CD1c-positive myeloid dendritic cell (primary cell): ENCODE data around the gene SMOC2.
"Not testable (repeated sequence)": the region's sequence is repeated elsewhere in the genome, so short reads cannot be mapped to it uniquely, and the experiment has no call there.

ENCODE experiments used
- DNase-seq: peaks from one replicate; pipeline ENCODE4 v3.0.0-alpha.2; 2016; ENCODE audit errors: extremely low spot score

SMOC2 gene

DNA sequence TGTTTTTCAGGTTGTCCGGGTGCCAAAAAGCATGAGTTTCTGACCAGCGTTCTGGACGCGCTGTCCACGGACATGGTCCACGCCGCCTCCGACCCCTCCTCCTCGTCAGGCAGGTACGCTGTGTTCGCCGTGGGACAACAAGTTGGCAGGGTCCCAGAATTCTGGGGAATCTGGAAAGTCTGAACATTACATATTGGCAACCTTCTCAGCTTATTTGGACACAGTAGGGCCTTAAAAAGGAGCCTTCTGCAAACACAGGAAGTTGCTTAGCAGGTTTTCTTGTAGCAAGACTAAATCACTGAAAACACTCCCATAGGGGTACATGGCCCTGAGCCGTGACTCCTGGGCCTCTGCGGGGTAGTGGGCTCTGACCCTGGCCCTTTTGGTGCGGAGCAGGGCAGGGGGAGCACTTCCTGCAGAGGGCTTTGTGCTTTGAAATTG is 209.7 kb downstream of the SMOC2 start:
- no peak for DNase-seq

DNA sequence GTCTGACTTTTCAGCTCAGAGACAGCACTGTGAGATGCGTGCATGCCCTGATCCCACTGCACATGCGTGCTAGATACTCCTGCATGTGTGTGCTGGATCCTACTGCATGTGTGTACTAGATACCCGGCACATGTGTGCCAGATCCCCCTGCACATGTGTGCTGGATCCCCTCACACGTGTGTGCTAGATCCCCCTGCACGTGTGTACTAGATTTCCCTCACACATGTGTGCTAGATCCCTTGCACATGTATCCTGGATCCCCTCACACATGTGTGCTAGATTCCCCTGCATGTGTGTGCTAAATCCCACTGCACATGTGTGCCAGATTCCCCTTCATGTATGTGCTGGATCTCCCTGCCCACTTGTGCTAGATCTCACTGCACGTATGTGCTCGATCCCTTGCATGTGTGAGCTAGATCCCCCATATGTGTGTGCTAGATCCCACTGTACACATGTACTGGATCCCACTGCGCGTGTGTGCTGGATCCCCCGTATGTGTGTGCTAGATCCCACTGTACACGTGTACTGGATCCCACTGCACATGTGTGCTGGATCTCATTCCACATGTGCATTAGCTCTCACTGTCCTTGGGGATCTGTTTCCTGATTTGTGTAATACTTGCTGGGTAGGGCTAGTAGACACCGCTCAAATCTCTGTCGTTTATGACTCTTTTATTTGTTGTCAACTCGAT is 214.6 kb downstream of the SMOC2 start:
- no peak for DNase-seq

DNA sequence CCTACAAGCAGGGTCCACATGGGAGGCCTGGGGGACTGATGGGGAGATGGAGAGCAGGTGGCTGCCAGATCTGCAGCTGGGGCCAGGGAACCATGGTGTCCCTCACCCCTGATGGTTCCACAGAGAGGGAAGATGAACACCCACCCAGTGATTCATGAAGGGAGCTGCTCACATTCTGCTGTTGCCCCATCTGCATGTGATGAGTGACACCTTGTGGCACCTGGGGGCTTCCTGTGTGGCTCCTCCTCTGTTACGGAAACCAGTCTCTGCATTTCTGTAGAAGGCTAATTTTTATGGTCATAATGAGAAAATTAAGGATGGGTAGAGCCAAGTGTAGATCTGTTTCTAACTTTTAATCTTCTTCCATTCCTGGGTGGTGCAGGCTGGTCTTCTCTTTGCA is 217.1 kb downstream of the SMOC2 start:
- no peak for DNase-seq

DNA sequence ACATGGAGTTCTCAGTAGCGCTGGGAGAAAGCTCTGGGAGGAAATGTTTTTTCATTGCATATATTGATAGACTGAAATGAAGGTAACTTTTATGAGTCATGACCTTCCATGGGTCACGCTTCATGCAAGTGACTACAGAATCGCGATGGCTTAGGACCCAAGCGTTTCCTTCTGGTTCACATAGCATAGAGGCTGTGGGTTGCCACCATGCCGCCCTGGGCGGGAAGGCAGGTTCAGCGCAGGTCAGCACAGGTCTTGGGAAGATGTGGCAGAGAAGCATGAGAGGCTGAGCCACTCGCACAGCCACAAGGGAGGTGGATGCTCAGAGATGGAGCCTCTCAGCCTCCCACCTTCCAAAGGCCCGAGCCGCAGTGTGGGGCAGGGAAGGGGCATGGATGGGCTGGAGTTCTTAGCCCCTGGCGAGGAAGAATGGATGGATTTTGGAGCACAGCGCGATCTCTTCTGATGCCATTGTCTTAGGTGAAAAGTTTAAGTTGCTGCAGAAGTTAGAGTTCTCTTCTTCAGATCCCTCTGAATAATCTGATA is 219.5 kb downstream of the SMOC2 start:
- DNase-seq, result no peak

DNA sequence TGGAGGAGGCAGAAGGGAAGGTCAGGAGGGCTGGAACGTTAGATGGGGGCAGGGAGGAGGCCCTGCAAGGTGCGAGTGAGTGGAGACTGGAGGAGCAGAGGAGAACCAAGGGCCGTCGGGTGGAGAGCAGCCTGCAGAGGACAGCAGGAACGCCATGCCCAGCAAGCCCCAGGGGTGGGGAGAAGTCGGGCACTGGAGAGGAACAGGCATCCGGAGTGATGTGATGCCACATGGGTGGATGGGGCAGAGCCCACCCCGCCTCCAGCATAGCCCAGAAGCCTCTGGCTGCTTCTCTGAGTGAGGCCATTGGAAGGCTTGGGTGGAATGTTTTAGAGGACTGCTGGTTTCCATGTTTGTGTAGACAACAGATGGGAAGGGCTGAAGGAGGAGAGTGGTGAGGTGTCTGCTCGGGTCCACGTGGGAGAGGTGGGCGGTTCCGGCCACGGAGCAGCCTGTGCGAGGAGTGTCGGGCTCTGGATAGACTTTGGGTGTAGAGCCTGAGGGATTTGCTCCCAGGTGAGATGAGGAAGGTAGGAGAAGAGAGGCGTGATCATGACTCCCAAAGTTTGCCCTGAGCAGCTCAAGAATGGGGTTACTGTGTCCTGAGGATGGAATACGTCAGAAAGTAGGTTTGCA is 221.4 kb downstream of the SMOC2 start:
- DNase-seq, result no peak

DNA sequence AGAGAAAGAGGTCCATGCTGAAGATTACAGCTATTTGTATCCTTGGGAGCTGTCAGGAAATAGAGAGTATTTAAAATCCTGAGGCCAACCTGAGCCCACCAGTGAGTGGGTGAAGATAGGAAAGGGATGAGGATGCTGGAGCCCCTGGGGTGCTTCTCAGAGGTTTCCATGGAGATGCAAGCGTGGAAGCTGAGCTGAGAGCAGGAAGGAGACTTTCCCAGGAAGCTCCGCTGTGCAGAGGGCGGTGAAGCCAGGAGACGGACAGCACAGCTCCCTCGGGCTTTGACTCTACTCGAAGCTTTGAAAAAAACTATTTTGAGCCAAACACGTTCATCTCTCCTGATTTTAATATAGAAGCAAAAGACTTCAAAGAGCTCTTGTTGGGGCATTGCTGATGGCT is 222.1 kb downstream of the SMOC2 start:
- no peak for DNase-seq

DNA sequence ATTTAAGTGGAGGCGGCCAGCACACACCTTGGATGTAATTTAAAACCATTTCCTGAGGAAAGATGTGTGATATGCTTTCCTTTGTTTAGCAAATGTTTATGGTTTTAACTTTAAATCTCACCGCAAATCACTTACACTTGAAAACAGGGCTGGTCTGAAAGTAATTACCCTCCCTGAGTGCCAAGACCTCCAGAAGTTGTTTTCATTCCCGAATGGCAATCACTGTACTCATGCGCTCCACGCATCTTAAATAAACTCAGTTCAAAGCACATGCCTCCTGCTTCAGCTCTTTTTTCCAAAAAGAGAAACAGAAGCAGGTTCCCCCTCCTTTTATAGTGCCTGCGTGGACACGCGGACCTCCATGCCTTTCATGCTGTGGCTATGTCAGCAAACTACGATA is 224.0 kb downstream of the SMOC2 start:
- DNase-seq, result no peak

DNA sequence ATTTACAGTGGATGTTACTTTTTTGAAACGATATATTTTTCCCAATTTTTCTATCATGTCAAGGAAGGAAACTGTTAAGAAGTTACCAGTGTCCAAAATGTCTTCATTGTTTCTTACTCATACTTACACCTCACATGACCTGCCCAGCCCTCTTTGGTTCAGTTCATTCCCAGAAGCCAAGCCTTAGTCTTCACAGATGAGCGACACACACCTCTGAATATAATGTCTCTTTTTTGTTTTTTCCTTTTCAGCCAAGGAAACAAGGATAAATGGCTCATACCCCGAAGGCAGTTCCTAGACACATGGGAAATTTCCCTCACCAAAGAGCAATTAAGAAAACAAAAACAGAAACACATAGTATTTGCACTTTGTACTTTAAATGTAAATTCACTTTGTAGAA is 225.2 kb downstream of the SMOC2 start:
- no peak for DNase-seq

DNA sequence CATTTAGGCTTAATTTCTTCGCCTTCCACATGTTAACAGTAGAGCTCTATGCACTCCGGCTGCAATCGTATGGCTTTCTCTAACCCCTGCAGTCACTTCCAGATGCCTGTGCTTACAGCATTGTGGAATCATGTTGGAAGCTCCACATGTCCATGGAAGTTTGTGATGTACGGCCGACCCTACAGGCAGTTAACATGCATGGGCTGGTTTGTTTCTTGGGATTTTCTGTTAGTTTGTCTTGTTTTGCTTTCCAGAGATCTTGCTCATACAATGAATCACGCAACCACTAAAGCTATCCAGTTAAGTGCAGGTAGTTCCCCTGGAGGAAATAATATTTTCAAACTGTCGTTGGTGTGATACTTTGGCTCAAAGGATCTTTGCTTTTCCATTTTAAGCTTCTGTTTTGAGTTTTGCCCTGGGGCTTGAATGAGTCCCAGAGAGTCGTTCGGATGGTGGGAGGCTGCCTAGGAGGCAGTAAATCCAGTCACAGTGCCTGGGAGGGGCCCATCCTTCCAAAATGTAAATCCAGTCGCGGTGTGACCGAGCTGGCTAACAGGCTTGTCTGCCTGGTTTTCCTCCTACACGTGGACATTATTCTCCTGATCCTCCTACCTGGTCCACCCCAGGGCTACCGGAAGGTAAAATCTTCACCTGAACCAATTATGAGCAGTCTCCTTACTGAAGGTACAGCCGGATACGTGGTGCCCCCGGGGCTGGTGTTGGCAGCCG is 225.9 kb downstream of the SMOC2 start:
- no peak for DNase-seq

DNA sequence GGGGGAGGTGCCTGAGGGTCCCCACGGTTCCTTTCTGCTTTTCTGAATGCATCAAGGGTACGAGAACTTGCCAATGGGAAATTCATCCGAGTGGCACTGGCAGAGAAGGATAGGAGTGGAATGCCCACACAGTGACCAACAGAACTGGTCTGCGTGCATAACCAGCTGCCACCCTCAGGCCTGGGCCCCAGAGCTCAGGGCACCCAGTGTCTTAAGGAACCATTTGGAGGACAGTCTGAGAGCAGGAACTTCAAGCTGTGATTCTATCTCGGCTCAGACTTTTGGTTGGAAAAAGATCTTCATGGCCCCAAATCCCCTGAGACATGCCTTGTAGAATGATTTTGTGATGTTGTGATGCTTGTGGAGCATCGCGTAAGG is 226.4 kb downstream of the SMOC2 start:
- DNase-seq, result no peak

DNA sequence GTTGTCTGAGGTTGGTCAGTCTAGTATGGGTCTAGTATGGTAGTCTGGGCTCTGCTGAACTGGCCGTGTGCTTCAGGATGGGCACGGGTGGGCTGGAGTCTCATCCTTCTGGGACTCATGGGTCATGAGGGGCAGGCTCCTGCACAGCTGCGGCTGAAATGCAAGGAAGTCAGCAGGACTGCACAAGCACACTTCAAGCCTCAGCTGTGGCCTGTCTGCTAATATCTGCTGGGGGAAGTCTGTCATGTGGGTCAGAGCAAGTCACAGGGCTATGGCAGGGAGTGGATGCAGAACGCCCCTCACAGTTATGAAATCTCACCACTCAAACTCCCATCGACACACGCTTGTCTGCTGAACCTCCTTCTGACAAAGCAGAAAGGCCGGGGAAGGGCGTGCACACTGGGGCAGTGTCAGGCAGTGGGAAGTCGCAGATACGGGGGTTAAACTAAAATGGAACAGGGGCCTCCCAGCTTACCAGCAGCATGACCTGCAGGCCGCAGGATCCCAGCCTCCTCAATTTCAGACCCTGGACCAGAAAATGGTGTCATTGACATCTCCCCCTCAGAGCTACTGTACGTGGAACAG is 229.5 kb downstream of the SMOC2 start:
- DNase-seq, result no peak

DNA sequence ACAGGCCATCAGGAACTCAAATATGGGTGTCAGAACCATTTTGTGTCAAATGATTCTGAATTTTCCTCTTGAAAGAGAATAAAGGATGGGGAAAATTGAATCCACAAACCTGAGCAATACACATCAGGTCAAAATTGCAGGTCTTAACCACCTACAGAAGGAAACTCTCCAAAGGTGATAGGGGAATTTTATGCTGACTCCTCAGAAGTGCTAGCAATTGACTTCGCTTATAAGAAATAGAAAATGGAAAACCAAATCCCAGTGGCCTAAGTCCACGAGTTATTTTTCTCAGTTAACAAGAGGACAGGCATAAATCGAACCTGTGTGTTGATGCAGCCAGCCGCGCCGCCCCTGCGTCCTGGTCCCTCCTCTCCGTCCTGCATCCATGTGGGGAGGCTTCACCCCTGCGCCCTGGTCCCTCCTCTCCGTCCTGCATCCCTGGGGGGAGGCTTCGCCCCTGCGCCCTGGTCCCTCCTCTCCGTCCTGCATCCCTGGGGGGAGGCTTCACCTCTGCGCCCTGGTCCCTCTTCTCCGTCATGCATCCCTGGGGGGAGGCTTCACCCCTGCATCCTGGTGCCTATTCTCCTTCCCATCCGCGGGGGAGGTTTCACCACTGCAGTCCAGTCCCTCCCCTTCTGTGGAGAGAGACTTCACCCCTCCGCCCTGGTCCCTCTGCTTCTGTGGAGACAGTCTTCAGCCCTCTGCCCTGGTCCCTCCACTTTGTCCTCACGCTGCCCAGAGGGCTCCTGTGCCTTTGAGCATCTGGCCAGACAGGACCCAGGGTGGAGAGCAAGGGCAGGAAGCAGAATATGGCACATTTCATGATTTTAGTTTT is 230.3 kb downstream of the SMOC2 start:
- DNase-seq, result no peak

DNA sequence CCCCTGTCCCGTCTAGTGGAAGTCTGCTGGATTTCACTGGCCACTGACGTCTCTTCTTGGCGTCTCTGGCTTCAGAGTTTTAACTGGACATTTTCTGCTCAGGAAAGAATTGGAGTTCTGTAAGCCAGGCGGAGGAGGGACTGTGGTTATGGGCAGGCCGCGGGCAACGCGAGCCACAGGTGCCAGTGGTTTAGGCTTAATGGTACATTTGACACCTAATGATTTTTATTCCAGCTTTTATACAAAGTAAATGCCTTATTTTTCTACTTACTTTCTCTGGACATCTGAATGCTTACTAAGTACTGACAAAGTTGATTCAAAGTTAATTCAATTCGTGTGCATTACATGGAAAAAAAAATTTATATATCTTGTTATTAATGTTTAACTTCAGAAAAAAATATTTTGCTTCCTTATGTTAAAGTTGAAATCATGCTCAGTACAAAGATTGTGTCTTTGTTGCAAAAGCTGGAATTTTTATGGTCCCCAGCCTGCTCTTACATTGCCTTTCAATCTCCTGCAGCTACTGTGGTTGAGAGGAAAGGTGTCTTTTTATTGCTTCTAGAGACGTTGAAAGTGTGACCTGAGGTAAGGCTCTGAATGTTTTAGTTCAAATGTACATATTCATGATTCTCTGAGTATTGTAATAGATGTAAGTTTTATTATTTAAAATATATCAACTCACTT is 231.0 kb downstream of the SMOC2 start:
- DNase-seq, result no peak

DNA sequence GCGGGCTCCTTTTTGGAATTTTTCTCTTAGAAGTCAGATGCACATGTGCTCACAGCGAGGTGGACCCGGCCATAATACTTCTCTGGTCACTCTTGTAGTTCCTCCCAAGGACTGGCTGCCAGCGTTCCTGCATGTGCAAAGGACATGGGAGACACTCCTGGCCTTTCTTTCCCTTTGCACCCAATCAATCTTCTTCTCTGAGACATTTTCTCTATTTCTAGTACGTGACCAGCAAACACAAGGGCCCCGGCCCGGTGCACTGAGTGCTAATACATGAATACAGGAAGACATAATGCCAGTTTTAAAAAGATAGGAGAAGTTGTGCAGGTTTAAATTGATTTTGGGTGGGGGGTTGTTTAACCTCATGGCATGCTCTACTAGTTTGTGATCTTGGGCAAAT is 233.6 kb downstream of the SMOC2 start:
- DNase-seq, result no peak

DNA sequence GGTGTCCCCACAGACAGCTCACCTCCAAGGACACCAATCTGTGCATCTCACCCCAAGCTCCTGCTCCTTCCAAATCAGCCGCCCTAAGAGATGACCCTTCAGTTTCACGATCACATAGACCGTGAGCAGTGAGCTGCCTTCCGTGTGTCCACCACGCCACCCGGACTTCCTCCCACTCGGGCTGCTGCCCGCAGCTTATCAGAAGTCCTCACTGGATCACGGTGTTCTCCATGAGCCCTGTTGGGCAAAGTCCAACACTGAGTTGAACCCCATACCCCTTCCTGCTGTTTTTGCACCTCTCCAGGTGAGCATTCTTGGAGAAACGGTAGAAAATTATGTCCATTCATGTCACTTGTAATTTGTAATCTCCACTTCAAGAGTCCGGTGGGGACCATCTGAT is 234.4 kb downstream of the SMOC2 start:
- no peak for DNase-seq

DNA sequence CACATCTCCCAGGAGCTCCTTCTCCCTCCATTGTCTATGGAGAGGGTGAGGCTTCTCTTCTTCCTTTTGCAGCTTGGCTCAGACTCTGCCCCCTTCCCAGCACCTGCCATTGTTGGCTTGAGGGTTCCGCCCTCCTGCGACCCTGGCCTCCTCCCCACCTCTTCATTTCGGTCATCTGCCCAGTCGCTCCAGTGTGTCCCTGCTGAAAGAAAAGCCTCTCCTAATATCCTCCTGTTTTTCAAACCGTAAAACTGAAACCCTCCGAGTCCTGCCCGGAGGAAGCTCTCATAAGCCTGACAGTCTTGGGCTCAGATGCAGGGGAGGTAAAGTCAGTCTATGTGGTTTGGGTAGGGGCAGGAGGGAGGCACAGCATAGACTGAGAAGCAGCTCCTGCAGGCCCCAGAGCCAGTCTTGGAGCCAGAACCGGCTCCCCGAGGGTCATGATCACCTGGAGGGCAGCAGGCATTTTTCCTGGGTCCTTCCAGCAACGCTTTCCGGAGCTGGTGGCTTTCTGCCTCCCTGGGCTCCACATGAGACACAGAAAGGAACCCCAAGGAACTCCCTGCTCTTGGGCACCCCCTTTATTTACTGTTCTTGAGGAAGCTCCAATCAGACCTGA is 235.1 kb downstream of the SMOC2 start:
- DNase-seq, result no peak

DNA sequence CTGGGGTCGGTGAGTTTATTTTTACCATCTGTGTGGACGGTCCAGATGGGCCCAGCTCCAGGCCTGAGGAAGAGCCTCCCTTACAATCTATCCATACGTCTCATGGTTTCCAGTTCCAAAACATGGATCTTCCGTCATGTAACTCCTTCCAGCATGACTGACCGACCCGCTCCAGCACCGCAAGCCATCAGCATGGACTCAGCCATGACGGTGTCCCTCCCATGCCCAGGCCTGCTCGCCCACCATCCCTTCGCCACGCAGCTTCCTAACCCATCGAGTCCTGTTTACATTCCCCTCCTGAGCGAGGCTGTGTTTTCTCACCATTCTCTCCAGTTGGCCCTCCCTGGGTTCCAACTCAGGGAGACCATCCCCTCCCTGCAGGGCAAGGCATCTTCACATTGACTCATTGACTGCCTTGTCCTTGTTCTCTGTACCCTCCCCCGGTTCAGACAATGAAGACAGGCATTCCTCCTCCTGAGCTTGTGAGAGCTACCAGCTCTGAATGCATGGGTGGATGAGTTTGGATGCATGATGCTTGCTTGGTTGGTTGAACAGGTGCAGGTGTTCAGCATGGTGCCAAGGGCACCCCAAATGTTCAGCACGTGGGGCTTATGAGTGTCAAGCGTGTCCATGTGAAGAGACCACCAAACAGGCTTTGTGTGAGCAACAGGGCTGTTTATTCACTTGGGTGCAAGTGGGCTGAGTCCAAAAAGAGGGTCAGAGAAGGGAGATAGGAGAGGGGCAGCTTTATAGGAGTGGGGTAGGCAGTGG is 235.8 kb downstream of the SMOC2 start:
- DNase-seq, result no peak

DNA sequence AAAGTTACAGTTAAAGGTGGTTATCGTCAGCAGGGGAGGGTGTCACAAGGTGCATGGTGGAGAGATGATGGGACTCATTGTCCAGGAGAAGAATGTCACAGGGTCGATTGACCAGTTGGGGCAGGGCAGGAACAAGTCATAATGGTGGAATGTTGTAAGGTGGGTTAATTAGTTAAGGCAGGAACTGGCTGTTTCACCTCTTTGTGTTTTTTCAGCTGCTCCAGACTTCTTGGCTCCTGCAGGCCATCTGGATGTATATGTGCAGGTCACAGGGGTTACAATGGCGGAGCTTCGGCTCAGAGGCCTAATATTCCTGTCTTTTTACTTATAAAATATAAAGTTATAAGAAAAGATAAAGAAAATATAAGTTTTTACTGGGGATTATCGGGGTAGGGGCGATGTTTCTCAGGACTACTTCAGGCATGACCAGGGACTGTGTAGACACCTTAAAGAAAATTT is 236.4 kb downstream of the SMOC2 start:
- DNase-seq, result not testable (repeated sequence)

DNA sequence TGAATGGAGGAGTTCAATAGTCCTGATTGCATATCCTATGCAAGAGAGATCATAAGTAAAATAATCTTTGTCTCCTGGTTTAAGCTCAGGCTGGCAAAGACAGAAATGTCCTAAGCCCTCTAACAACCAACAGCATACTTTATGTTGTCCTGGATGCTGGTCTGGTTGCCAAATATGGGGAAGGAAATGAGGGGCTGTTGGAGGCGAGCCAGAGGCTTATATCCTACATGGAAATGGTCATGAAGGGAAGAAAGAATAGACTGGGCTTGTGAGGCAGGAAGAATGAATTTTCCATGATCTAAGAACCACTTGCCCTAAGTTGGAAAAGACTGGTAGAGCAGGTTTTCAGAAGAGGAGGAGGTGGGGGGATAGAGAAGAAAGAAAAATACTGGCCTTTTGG is 237.1 kb downstream of the SMOC2 start:
- DNase-seq, result no peak

DNA sequence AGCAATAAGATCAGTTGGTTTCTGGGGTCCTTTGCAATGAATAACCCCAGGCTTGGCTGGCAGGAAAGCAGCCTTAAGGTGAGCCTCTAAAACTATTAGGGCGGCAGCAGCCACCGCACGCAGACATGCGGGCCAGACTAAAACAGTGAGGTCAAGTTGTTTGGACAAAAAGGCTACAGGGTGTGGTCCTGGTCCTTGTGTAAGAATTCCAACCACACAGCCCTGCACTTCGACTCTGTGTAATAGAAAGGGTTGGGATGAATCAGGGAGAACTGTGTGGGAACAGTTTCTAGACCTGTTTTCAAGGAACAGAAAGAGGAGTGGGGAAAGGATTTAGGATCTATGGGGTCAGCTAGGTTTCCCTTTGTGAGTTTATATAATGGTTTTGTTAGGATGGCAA is 237.6 kb downstream of the SMOC2 start:
- DNase-seq, result no peak
